Calu3 (cell line): ENCODE measurements around the gene C2CD4D. TPM values are rescaled to one million over a fixed set of nuclear protein-coding genes. Genes with fewer than 3 reads are reported as not detected.
"Not testable (repeated sequence)": the region's sequence is repeated elsewhere in the genome, so short reads cannot be mapped to it uniquely, and the experiment has no call there.

Experiments
- Bru-seq: library from RNA; stranded (reverse); fragments of 400-500 nt; gene quantifications from one replicate; lab custom pipeline; 2021; lab: Mats Ljungman, UMichigan
- BruChase-seq, 2 experiments: library from RNA; stranded (reverse); fragments of 400-500 nt; gene quantifications; one replicate each; lab custom pipeline; 2021; lab: Mats Ljungman, UMichigan
- BruUV-seq: library from RNA; stranded (reverse); fragments of 400-500 nt; replicated peaks from 2 replicates; lab custom pipeline; 2021; lab: Mats Ljungman, UMichigan
- CTCF ChIA-PET: fragments of 300-600 bp; sonication (Branson Sonifier 250); formaldehyde crosslinking; loops from one replicate; lab custom pipeline; 2022; ENCODE audit warnings: antibody characterized with exemption; lab: Charles Lee
- DNase-seq: peaks from one replicate; pipeline ENCODE4 v3.0.0; 2022
- H3K27ac Mint-ChIP-seq: one replicate; pipeline ENCODE4 v1.8.0; 2022; ENCODE audit warnings: mixed read lengths; ENCODE audit not compliant: unreplicated experiment
- H3K27me3 Mint-ChIP-seq: one replicate; pipeline ENCODE4 v1.8.0; 2022; ENCODE audit warnings: mixed read lengths; ENCODE audit not compliant: unreplicated experiment
- H3K36me3 Mint-ChIP-seq: one replicate; pipeline ENCODE4 v1.8.0; 2022; ENCODE audit warnings: mild to moderate bottlenecking, moderate library complexity, mixed read lengths; ENCODE audit not compliant: insufficient read depth, unreplicated experiment
- H3K4me1 Mint-ChIP-seq: one replicate; pipeline ENCODE4 v1.8.0; 2022; ENCODE audit warnings: mild to moderate bottlenecking, low read depth, mixed read lengths; ENCODE audit not compliant: unreplicated experiment
- H3K4me3 Mint-ChIP-seq: one replicate; pipeline ENCODE4 v1.8.0; 2022; ENCODE audit warnings: mild to moderate bottlenecking, low read depth, moderate library complexity, mixed read lengths; ENCODE audit not compliant: unreplicated experiment
- H3K9me3 Mint-ChIP-seq: one replicate; pipeline ENCODE4 v1.8.0; 2022; ENCODE audit warnings: low read depth, mixed read lengths; ENCODE audit not compliant: unreplicated experiment
- intact Hi-C: fragments of 100-400 bp; cut with micrococcal nuclease; formaldehyde crosslinking; loops from one replicate; pipeline ENCODE4 v1.10.0; 2022; ENCODE audit not compliant: unreplicated experiment
- long read RNA-seq: library from polyadenylated mRNA; stranded (forward); transcript quantifications from one replicate; pipeline ENCODE4 v2.0.0, GENCODE V29; 2022
- total RNA-seq: library from RNA; stranded (reverse); gene quantifications from 2 replicates; pipeline ENCODE4 v1.2.3, GENCODE V29; 2022
- TF ChIP-seq, protein P1 (sequence below): fragments of 200-600 bp; IDR thresholded peaks from one replicate; pipeline ENCODE4 v1.8.0; 2022; ENCODE audit warnings: antibody characterized with exemption; ENCODE audit not compliant: unreplicated experiment

The C2CD4D gene
- total RNA-seq, result 1.7 and 2.5 TPM in 2 replicates
- percentile 24 among the genes with signal in this experiment for Bru-seq, nascent RNA
- percentile 19 among the genes with signal in this experiment for BruChase-seq, experiment 1, labeled RNA remaining after a 6-hour chase
- percentile 26 among the genes with signal in this experiment for BruChase-seq, experiment 2, labeled RNA remaining after a 2-hour chase
- long read RNA-seq, partial matches to known transcripts, result 1 of 1 reads
- long read RNA-seq, other reads (novel, unspliced or antisense), result 0 of 1 reads

DNA sequence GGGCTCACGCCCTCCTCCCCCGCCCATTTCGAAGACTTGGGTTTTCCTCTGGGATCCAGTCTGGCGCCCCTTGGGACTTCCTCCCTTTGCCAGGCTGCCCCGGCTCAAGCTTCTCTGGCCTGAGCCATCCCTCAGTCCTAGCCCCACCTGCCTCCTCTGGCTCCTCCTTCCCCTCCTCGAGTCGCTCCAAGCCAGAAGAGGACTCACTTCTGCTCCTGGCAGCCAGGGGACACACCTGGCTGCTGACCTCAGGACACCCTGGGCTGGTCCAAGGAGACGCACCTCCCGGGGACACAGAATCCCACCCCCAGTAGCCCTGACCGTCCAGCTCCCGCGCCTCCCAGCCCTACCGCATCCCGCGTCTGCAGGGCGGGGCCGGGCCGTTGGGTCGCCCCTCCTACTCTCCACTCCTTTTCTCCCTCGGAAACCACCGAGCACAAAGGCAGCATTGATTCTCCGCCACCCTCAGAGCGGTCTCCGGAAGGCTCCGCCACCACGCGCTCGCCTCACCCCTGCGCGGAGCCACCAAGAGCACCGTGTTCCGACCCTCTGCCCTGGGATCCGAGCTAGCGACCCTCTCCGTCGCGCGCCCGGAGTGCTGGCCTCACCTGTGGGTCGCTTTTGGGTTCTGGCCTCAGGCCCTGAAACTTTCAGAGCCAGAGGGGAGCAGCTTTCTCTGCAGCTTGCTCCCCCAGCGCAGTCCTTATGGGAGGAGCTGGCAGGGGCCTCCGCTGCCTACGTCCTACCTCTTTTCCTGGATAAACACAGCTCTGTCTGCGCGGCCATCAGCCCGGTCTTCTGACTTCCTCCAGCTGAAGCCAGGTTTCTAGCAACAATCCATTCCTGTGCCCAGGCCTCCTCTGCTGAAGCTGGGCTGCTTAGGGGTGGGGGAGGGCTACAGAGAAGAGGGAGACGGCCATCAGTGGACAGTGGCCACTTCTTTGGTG lies at the start of gene C2CD4D:
Gene C2CD4D, minus strand, starts transcription at position 364 of the 947 bp plus-strand sequence. CDS start 831 bp downstream, outside the sequence.
- CTCF ChIA-PET, result interaction anchor here (0.5 to 2.5 kb wide), 11 partner anchors 9 to 246 kb away, joined by 3 to 7 read pairs (median 4); partner anchors contain the start of genes SNX27 and THEM4
- Mint-ChIP-seq H3K27ac (peak within 1 kb of the TSS; percentile 98), H3K4me3 (peak within 1 kb of the TSS; percentile 91), H3K4me1 (peaks cover 51% of the 10 kb centered on the region), H3K9me3 (peaks cover under 1% of the 10 kb centered on the region), H3K36me3 (peaks cover 34% of the 10 kb centered on the region), H3K27me3 (no peaks in the 10 kb centered on the region)
- DNase-seq, result peak; percentile 96
- TF ChIP-seq, protein P1, sequence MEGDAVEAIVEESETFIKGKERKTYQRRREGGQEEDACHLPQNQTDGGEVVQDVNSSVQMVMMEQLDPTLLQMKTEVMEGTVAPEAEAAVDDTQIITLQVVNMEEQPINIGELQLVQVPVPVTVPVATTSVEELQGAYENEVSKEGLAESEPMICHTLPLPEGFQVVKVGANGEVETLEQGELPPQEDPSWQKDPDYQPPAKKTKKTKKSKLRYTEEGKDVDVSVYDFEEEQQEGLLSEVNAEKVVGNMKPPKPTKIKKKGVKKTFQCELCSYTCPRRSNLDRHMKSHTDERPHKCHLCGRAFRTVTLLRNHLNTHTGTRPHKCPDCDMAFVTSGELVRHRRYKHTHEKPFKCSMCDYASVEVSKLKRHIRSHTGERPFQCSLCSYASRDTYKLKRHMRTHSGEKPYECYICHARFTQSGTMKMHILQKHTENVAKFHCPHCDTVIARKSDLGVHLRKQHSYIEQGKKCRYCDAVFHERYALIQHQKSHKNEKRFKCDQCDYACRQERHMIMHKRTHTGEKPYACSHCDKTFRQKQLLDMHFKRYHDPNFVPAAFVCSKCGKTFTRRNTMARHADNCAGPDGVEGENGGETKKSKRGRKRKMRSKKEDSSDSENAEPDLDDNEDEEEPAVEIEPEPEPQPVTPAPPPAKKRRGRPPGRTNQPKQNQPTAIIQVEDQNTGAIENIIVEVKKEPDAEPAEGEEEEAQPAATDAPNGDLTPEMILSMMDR, result no peak
- intact Hi-C loops, result loop anchor here (5.0 to 10.0 kb wide), 3 partner anchors 222 to 645 kb away; partner anchors contain the start of genes PIP5K1A and VPS72
- BruUV-seq, result no TSS peak

DNA sequence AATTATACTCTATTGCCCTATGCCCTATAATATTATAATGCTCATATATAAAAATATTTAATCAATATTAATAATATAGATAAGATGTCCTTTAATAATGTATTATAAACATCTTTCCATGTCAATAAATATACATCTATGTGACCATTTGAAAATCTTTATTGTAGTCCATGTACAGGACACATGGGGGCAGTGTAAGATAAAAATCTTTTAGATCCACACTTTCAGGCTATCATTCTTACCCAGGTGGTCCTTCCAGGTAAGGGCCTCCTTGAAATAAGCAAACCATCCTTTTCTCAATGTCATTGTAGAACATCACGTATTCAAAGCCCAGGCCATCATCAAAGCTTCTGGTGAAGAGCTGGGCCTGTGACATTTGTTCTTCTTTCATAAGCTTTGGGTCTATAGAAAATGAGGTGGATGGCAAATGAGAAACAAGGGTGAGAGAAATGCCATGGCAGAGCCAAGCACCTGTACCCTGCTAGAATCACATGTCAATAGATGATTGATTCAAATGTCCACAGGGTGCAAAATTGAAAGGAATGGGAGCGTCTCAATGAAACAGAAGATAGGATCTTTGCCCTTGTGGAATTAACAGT lies 49.5 kb upstream of the C2CD4D start:
- no peak for DNase-seq
- intact Hi-C loops, result loop anchor here (1.0 to 2.0 kb wide), 4 partner anchors 46 to 296 kb away; no protein-coding TSS in a partner anchor
- peaks cover 22% of the 10 kb centered on the region for H3K36me3 Mint-ChIP-seq
- no TSS peak for BruUV-seq
- H3K9me3 Mint-ChIP-seq, result no peaks in the 10 kb centered on the region
- H3K4me1 Mint-ChIP-seq, result no peaks in the 10 kb centered on the region
- H3K27ac Mint-ChIP-seq, result no peak overlapping the region
- CTCF ChIA-PET, result no interaction called here
- H3K4me3 Mint-ChIP-seq, result no peak overlapping the region
- TF ChIP-seq, protein P1, result peak; percentile 58
- no peaks in the 10 kb centered on the region for H3K27me3 Mint-ChIP-seq

DNA sequence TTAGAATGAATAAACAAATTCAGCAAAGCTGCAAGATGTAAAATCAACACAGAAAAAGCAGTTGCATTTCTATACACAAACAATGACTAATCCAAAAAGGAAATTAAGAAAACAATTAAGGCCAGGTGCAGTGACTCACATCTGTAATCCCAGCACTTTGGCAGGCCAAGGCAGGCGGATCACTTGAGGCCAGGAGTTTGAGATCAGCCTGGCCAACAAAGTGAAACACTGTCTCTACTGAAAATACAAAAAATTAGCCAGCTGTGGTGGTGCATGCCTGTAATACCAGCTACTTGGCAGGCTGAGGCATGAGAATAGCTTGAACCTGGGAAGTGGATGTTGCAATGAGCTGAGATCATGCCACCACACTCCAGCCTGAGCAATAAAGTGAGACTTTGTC lies 47.4 kb upstream of the C2CD4D start:
- no TSS peak for BruUV-seq
- Mint-ChIP-seq H3K4me3 (no peak overlapping the region), H3K9me3 (no peaks in the 10 kb centered on the region), H3K36me3 (peaks cover 11% of the 10 kb centered on the region), H3K27ac (no peak overlapping the region), H3K27me3 (no peaks in the 10 kb centered on the region), H3K4me1 (no peaks in the 10 kb centered on the region)
- CTCF ChIA-PET, result interaction anchor here (0.6 to 1.4 kb wide), 4 partner anchors 22 to 504 kb away, joined by 3 read pairs; no protein-coding TSS in a partner anchor
- intact Hi-C loops, result no loop called here
- TF ChIP-seq, protein P1, result no peak
- DNase-seq, result peak; percentile 14

DNA sequence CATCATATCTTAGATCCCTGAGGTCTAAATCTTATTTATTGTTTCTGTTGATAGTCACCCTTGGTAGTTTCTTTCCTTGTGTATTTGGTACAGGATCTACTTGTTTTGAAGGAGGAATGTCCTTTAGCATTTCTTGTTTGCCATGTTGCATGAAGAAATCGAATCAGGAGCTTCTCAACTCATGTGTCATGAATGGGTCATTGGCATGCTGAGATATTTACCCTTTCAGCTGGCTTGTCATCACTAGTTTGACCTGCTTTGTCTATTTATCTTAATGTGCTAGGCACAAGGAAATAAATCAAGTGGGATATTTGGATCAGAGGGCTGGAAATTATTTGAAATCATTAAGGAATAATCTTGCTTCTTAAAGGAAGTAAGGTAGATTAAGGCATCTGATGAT lies 45.9 kb upstream of the C2CD4D start:
- intact Hi-C loops, result no loop called here
- DNase-seq, result no peak
- no peaks in the 10 kb centered on the region for H3K4me1 Mint-ChIP-seq
- BruUV-seq, result no TSS peak
- H3K36me3 Mint-ChIP-seq, result peaks cover 11% of the 10 kb centered on the region
- no peak overlapping the region for H3K27ac Mint-ChIP-seq
- TF ChIP-seq, protein P1, result no peak
- no peaks in the 10 kb centered on the region for H3K27me3 Mint-ChIP-seq
- CTCF ChIA-PET, result no interaction called here
- H3K4me3 Mint-ChIP-seq, result no peak overlapping the region
- no peaks in the 10 kb centered on the region for H3K9me3 Mint-ChIP-seq

DNA sequence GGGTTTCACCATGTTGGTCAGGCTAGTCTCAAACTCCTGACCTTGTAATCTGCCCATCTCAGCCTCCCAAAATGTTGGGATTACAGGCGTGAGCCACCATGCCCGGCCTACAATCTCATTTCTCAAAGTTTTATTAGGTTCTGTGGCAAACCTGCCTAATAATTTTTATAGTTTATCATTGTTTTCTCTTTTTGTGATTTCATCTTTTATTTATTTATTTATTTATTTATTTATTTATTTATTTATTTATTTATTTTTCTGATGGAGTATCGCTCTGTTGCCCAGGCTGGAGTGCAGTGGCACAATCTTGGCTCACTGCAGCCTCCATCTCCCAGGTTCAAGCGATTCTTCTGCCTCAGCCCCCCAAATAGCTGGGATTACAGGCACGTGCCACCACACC lies 45.3 kb upstream of the C2CD4D start:
- H3K27me3 Mint-ChIP-seq, DNase-seq, H3K27ac Mint-ChIP-seq, H3K9me3 Mint-ChIP-seq, intact Hi-C loops, H3K4me3 Mint-ChIP-seq, BruUV-seq, H3K4me1 Mint-ChIP-seq, CTCF ChIA-PET: not testable (repeated sequence)
- peaks cover 11% of the 10 kb centered on the region for H3K36me3 Mint-ChIP-seq

DNA sequence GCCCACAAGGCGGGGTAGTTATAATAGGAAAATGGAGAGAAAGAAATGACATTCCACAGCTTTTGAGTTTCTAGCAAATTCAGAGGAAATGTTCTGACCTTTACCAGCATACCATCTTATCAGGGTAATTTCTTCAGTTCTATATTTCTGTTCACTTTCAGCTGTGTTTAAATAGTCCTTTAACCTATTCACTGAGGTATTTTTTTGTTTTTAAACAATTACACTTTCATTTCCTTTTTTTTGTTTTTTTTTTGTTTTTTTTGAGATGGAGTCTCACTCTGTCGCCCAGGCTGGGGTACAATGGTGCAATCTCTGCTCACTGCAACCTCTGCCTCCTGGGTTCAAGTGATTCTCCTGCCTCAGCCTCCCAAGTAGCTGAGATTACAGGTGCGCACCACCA lies 44.8 kb upstream of the C2CD4D start:
- CTCF ChIA-PET, result interaction anchor here (0.6 to 1.1 kb wide), 3 partner anchors 116 to 204 kb away, joined by 3 to 4 read pairs (median 3); no protein-coding TSS in a partner anchor
- intact Hi-C loops, result not testable (repeated sequence)

More for the DNA sequence above, 44.8 kb upstream of the C2CD4D start:
- H3K36me3 Mint-ChIP-seq, result peaks cover 11% of the 10 kb centered on the region
- not testable (repeated sequence) for H3K27ac Mint-ChIP-seq, DNase-seq, H3K27me3 Mint-ChIP-seq, H3K9me3 Mint-ChIP-seq, H3K4me1 Mint-ChIP-seq, H3K4me3 Mint-ChIP-seq, BruUV-seq
